HepG2 (cell line): ENCODE data around the gene VIT.

Source experiments
- CHCHD3 ChIP-seq: sonication (generic); formaldehyde crosslinking; IDR thresholded peaks from 2 replicates; pipeline ENCODE4 v1.8.0; 2022; ENCODE audit warnings: mild to moderate bottlenecking, missing genetic modification reagents, moderate library complexity
- CREM ChIP-seq, 2 experiments: sonication (generic) in 1 of 2; formaldehyde crosslinking in 1 of 2; IDR thresholded peaks; 2 replicates each; pipeline versions ENCODE4 v1.4.0 to v1.6.1; 2016 to 2020; ENCODE audit warnings: antibody characterized with exemption in 1 of 2, mild to moderate bottlenecking in 1 of 2, missing genetic modification reagents in 1 of 2
- EP300 ChIP-seq, 3 experiments: sonication (generic) in 1 of 3; formaldehyde crosslinking in 1 of 3; IDR thresholded peaks; 2 replicates each; pipeline versions ENCODE4 v1.5.1 to v1.6.1; 2011 to 2020; ENCODE audit warnings: low read depth in 2 of 3, low read length in 2 of 3, borderline replicate concordance in 1 of 3, improper control_type of control experiment in 1 of 3, mild to moderate bottlenecking in 1 of 3, missing genetic modification reagents in 1 of 3, moderate library complexity in 1 of 3
- EZH2 ChIP-seq: conservative IDR thresholded peaks from 2 replicates; pipeline ENCODE4 v1.6.1; 2012; ENCODE audit warnings: mild to moderate bottlenecking, low read depth, low read length, moderate library complexity
- HES4 ChIP-seq: sonication (generic); formaldehyde crosslinking; IDR thresholded peaks from 2 replicates; pipeline ENCODE4 v1.9.0; 2021; ENCODE audit warnings: mild to moderate bottlenecking, missing genetic modification reagents, borderline replicate concordance
- JUN ChIP-seq: sonication (generic); formaldehyde crosslinking; IDR thresholded peaks from 2 replicates; pipeline ENCODE4 v1.4.0; 2020; ENCODE audit warnings: mild to moderate bottlenecking, missing genetic modification reagents
- MIER2 ChIP-seq: IDR thresholded peaks from 2 replicates; pipeline ENCODE4 v1.6.1; 2016; ENCODE audit warnings: missing biosample characterization, missing genetic modification reagents
- POLR2A ChIP-seq, 2 experiments: IDR thresholded peaks; 2 replicates each; pipeline ENCODE4 v1.6.1; 2011; ENCODE audit warnings: low read depth in 2 of 2, low read length in 2 of 2, mild to moderate bottlenecking in 1 of 2, moderate library complexity in 1 of 2; ENCODE audit not compliant: insufficient read depth in 1 of 2
- SRSF1 ChIP-seq: fragments of 200-400 bp; formaldehyde crosslinking; optimal IDR thresholded peaks from 2 replicates; pipeline ENCODE3; 2017; ENCODE audit warnings: mild to moderate bottlenecking, low read depth, low read length, moderate library complexity
- ZNF850 ChIP-seq: sonication (generic); formaldehyde crosslinking; conservative IDR thresholded peaks from 2 replicates; pipeline ENCODE4 v1.9.0; 2021; ENCODE audit warnings: mild to moderate bottlenecking, missing genetic modification reagents
- TF ChIP-seq, protein P1 (sequence below): sonication (generic); formaldehyde crosslinking; IDR thresholded peaks from 2 replicates; pipeline ENCODE4 v1.5.0; 2020; ENCODE audit warnings: mild to moderate bottlenecking, missing genetic modification reagents, moderate library complexity
- TF ChIP-seq, protein P2 (sequence below): sonication (generic); formaldehyde crosslinking; IDR thresholded peaks from 2 replicates; pipeline ENCODE4 v1.9.0; 2021; ENCODE audit warnings: missing genetic modification reagents, borderline replicate concordance
- TF ChIP-seq, protein P3 (sequence below): sonication (generic); IDR thresholded peaks from 2 replicates; pipeline ENCODE4 v1.6.1; 2016; ENCODE audit warnings: low read depth, borderline replicate concordance
- TF ChIP-seq, protein P4 (sequence below): sonication (generic); formaldehyde crosslinking; IDR thresholded peaks from 2 replicates; pipeline ENCODE4 v1.4.0; 2020; ENCODE audit warnings: missing genetic modification reagents

DNA sequence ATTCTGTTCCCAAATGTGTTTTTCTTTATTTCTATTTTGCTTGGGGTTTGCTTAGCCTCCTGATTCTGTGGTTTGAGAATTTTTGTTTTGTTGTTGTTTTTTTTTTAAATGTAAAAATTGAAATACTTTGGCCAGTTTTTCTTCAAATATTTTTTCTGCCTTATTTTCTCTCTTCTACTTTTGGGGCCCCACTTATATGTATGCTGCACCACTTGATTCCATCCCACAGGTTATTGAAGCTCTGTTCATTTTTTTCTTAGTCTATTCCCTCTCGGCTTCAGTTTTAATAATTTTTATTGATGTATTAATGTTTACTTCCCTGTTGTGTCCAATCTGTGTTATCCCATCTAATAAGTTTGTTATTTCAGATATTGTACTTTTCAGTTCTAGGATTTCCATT is 17.7 kb upstream of the VIT start:
- no peak for TF ChIP-seq JUN (CRISPR knock-in tag)
- TF ChIP-seq EP300 (IDR thresholded peaks at IDR 0.05; ENCODE audit: low read depth in 2 of 2, low read length in 2 of 2), result no peak
- TF ChIP-seq EP300 (CRISPR knock-in tag; IDR thresholded peaks at IDR 0.05; ENCODE audit: borderline replicate concordance), result no peak
- TF ChIP-seq, protein P1, sequence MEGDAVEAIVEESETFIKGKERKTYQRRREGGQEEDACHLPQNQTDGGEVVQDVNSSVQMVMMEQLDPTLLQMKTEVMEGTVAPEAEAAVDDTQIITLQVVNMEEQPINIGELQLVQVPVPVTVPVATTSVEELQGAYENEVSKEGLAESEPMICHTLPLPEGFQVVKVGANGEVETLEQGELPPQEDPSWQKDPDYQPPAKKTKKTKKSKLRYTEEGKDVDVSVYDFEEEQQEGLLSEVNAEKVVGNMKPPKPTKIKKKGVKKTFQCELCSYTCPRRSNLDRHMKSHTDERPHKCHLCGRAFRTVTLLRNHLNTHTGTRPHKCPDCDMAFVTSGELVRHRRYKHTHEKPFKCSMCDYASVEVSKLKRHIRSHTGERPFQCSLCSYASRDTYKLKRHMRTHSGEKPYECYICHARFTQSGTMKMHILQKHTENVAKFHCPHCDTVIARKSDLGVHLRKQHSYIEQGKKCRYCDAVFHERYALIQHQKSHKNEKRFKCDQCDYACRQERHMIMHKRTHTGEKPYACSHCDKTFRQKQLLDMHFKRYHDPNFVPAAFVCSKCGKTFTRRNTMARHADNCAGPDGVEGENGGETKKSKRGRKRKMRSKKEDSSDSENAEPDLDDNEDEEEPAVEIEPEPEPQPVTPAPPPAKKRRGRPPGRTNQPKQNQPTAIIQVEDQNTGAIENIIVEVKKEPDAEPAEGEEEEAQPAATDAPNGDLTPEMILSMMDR (CRISPR knock-in tag), result no peak
- TF ChIP-seq CHCHD3 (CRISPR knock-in tag), result no peak
- TF ChIP-seq, protein P2, sequence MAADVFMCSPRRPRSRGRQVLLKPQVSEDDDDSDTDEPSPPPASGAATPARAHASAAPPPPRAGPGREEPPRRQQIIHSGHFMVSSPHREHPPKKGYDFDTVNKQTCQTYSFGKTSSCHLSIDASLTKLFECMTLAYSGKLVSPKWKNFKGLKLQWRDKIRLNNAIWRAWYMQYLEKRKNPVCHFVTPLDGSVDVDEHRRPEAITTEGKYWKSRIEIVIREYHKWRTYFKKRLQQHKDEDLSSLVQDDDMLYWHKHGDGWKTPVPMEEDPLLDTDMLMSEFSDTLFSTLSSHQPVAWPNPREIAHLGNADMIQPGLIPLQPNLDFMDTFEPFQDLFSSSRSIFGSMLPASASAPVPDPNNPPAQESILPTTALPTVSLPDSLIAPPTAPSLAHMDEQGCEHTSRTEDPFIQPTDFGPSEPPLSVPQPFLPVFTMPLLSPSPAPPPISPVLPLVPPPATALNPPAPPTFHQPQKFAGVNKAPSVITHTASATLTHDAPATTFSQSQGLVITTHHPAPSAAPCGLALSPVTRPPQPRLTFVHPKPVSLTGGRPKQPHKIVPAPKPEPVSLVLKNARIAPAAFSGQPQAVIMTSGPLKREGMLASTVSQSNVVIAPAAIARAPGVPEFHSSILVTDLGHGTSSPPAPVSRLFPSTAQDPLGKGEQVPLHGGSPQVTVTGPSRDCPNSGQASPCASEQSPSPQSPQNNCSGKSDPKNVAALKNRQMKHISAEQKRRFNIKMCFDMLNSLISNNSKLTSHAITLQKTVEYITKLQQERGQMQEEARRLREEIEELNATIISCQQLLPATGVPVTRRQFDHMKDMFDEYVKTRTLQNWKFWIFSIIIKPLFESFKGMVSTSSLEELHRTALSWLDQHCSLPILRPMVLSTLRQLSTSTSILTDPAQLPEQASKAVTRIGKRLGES (CRISPR knock-in tag), result no peak
- TF ChIP-seq ZNF850 (CRISPR knock-in tag), result no peak
- TF ChIP-seq, protein P3, sequence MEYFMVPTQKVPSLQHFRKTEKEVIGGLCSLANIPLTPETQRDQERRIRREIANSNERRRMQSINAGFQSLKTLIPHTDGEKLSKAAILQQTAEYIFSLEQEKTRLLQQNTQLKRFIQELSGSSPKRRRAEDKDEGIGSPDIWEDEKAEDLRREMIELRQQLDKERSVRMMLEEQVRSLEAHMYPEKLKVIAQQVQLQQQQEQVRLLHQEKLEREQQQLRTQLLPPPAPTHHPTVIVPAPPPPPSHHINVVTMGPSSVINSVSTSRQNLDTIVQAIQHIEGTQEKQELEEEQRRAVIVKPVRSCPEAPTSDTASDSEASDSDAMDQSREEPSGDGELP, result no peak
- no peak for TF ChIP-seq SRSF1
- TF ChIP-seq CREM (IDR thresholded peaks at IDR 0.05), result no peak
- no peak for TF ChIP-seq CREM (CRISPR knock-in tag; IDR thresholded peaks at IDR 0.05)
- TF ChIP-seq HES4 (CRISPR knock-in tag), result no peak
- no peak for TF ChIP-seq EZH2
- TF ChIP-seq, protein P4, sequence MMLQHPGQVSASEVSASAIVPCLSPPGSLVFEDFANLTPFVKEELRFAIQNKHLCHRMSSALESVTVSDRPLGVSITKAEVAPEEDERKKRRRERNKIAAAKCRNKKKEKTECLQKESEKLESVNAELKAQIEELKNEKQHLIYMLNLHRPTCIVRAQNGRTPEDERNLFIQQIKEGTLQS, result no peak
- no peak for TF ChIP-seq POLR2A (IDR thresholded peaks at IDR 0.05; ENCODE audit: insufficient read depth in 1 of 2, low read depth in 2 of 2, low read length in 2 of 2)
- TF ChIP-seq MIER2, result no peak
